ENCODE results near the gene CHAD.

DNA sequence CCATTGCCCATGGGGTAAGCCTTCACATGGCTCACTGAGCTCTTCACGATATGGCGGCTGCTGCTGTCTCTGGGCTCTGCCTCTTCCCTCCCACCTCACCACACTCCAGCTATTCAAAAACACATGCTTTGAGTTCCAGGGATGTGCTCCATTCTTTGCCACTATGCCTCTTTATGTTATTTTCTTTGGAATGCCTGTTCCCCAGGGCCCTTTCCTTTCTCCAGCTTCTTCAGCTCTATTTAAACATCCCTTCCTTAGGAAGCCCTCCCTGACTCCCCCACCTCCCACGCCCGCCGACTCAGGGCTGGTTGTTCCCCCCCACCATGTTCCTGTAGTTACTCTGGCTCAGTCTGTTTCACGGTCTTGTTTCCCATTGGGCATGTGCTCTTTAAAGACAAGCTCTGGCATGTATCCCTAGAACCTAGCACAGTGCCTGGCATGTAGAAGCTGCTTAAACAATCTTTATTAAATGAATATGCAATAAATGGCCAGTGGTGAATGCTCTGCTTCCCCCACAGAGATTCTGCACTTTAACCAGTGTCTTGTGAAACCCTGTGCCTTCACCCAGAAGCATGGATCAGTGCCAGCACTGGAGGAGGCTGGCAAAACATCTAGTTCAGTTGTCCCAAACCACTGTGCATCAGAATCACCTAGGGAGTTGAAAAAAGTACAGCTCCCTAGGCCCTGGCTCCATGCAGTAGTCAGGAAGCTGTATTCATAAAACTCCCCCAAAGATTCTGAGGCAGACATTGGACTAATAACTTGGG lies 46.4 kb upstream of the CHAD start:
- TF ChIP-seq, protein P1, sequence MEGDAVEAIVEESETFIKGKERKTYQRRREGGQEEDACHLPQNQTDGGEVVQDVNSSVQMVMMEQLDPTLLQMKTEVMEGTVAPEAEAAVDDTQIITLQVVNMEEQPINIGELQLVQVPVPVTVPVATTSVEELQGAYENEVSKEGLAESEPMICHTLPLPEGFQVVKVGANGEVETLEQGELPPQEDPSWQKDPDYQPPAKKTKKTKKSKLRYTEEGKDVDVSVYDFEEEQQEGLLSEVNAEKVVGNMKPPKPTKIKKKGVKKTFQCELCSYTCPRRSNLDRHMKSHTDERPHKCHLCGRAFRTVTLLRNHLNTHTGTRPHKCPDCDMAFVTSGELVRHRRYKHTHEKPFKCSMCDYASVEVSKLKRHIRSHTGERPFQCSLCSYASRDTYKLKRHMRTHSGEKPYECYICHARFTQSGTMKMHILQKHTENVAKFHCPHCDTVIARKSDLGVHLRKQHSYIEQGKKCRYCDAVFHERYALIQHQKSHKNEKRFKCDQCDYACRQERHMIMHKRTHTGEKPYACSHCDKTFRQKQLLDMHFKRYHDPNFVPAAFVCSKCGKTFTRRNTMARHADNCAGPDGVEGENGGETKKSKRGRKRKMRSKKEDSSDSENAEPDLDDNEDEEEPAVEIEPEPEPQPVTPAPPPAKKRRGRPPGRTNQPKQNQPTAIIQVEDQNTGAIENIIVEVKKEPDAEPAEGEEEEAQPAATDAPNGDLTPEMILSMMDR (IDR thresholded peaks at IDR 0.05) = no peak
- peak in 1 of 2 donors; percentile 32 for TF ChIP-seq EP300 (IDR thresholded peaks at IDR 0.05)

All from tibial nerve (tissue), 4 donors.